IMR-90 (cell line): Measurements from ENCODE around the gene CORO1C. TPM values are rescaled to one million over a fixed set of nuclear protein-coding genes. Genes with fewer than 3 reads are reported as not detected.

Experiments
- ATAC-seq: fragments of 200-7000 bp; cut with Tn5 transposase; 2 replicates; pipeline ENCODE4 v1.9.1; 2020; ENCODE audit warnings: low read depth, mild to moderate bottlenecking, moderate library complexity
- BruUV-seq: library from RNA; stranded (reverse); fragments of 400-500 nt; replicated peaks from 2 replicates; lab custom pipeline; 2021; lab: Mats Ljungman, UMichigan
- CTCF ChIA-PET: fragments of 300-600 bp; formaldehyde crosslinking; extraction: SDS; loops from one replicate; lab custom pipeline; 2021; ENCODE audit warnings: antibody characterized with exemption; lab: Yijun Ruan, JAX
- POLR2A ChIA-PET: fragments of 300-600 bp; sonication (Branson Sonifier 250); formaldehyde crosslinking; loops from one replicate; lab custom pipeline; 2022; ENCODE audit warnings: antibody characterized with exemption; ENCODE audit not compliant: unreplicated experiment; lab: Charles Lee
- DNase-seq: peaks from one replicate; pipeline ENCODE4 v3.0.0; 2013
- H2AFZ ChIP-seq: replicated peaks from 2 replicates; pipeline ENCODE3; 2013; ENCODE audit warnings: low read length, mild to moderate bottlenecking; ENCODE audit not compliant: poor library complexity
- H2AK5ac ChIP-seq: 2 replicates; pipeline ENCODE4 v1.6.1; 2013; ENCODE audit warnings: low read depth, low read length, inconsistent platforms
- H2AK9ac ChIP-seq: replicated peaks from 2 replicates; pipeline ENCODE3; 2013; ENCODE audit warnings: mild to moderate bottlenecking, low read depth, low read length, moderate library complexity; ENCODE audit not compliant: poor library complexity
- H2BK120ac ChIP-seq: 2 replicates; pipeline ENCODE4 v1.6.1; 2013; ENCODE audit warnings: low read depth, low read length, inconsistent platforms
- H2BK15ac ChIP-seq: 3 replicates; pipeline ENCODE4 v1.6.1; 2013; ENCODE audit warnings: low read depth, low read length, inconsistent platforms
- H2BK20ac ChIP-seq: 2 replicates; pipeline ENCODE4 v1.6.1; 2013; ENCODE audit warnings: low read depth, mild to moderate bottlenecking, inconsistent platforms, low read length, moderate library complexity
- H2BK5ac ChIP-seq: 2 replicates; pipeline ENCODE4 v1.6.1; 2013; ENCODE audit warnings: mild to moderate bottlenecking, low read depth, low read length, inconsistent platforms; ENCODE audit not compliant: poor library complexity, severe bottlenecking
- H3K14ac ChIP-seq: replicated peaks from 2 replicates; pipeline ENCODE4 v1.6.1; 2013; ENCODE audit warnings: low read depth, low read length, inconsistent platforms
- H3K18ac ChIP-seq: 2 replicates; pipeline ENCODE4 v1.6.1; 2013; ENCODE audit warnings: low read depth, low read length, control low read depth
- H3K23ac ChIP-seq: 2 replicates; pipeline ENCODE4 v1.6.1; 2013; ENCODE audit warnings: low read depth, low read length, inconsistent platforms
- H3K27ac ChIP-seq: 2 replicates; pipeline ENCODE4 v1.5.1; 2013; ENCODE audit warnings: mild to moderate bottlenecking, control low read depth, low read length; ENCODE audit not compliant: insufficient read depth
- H3K27me3 ChIP-seq: 2 replicates; pipeline ENCODE4 v1.6.1; 2013; ENCODE audit warnings: low read length; ENCODE audit not compliant: control insufficient read depth, insufficient read depth
- H3K36me3 ChIP-seq: 2 replicates; pipeline ENCODE4 v1.6.1; 2013; ENCODE audit warnings: low read length, mixed read lengths; ENCODE audit not compliant: control insufficient read depth, insufficient read depth
- H3K4ac ChIP-seq: 2 replicates; pipeline ENCODE4 v1.6.1; 2013; ENCODE audit warnings: low read depth, low read length, inconsistent platforms
- H3K4me1 ChIP-seq: 2 replicates; pipeline ENCODE4 v1.6.1; 2013; ENCODE audit warnings: low read length, mixed read lengths; ENCODE audit not compliant: control insufficient read depth, insufficient read depth
- H3K4me2 ChIP-seq: 2 replicates; pipeline ENCODE4 v1.6.1; 2013; ENCODE audit warnings: low read depth, mild to moderate bottlenecking, control low read depth, low read length, moderate library complexity
- H3K4me3 ChIP-seq: 2 replicates; pipeline ENCODE4 v1.5.1; 2013; ENCODE audit warnings: low read depth, mild to moderate bottlenecking, control low read depth, low read length, moderate library complexity; ENCODE audit not compliant: insufficient read depth
- H3K56ac ChIP-seq: 2 replicates; pipeline ENCODE4 v1.6.1; 2013; ENCODE audit warnings: low read length, inconsistent platforms; ENCODE audit not compliant: insufficient read depth; ENCODE audit errors: extremely low read depth
- H3K79me1 ChIP-seq, 2 experiments: 2 replicates each; pipeline ENCODE4 v1.6.1; 2013; ENCODE audit warnings: low read length in 2 of 2, inconsistent platforms in 1 of 2, low read depth in 1 of 2
- H3K9ac ChIP-seq: 2 replicates; pipeline ENCODE4 v1.6.1; 2013; ENCODE audit warnings: low read depth, low read length, control low read depth
- H3K9me1 ChIP-seq: 2 replicates; pipeline ENCODE4 v1.6.1; 2013; ENCODE audit warnings: low read length, inconsistent platforms; ENCODE audit not compliant: insufficient read depth
- H3K9me3 ChIP-seq: 2 replicates; pipeline ENCODE4 v1.6.1; 2013; ENCODE audit warnings: low read length; ENCODE audit not compliant: control insufficient read depth, insufficient read depth
- H4K20me1 ChIP-seq: 2 replicates; pipeline ENCODE4 v1.6.1; 2013; ENCODE audit warnings: low read length, inconsistent platforms; ENCODE audit not compliant: insufficient read depth
- H4K5ac ChIP-seq: 2 replicates; pipeline ENCODE4 v1.6.1; 2013; ENCODE audit warnings: mild to moderate bottlenecking, low read depth, low read length, control low read depth
- H4K8ac ChIP-seq, 2 experiments: 2 replicates each; pipeline ENCODE4 v1.6.1; 2013; ENCODE audit warnings: low read depth in 2 of 2, low read length in 2 of 2, control low read depth in 1 of 2, inconsistent platforms in 1 of 2
- H4K91ac ChIP-seq: 2 replicates; pipeline ENCODE4 v1.6.1; 2013; ENCODE audit warnings: low read depth, low read length, inconsistent platforms; ENCODE audit not compliant: insufficient read depth
- BHLHE40 ChIP-seq: fragments of 150-350 bp; IDR thresholded peaks from 2 replicates; pipeline ENCODE4 v1.6.1; 2016; ENCODE audit warnings: mild to moderate bottlenecking, low read depth, low read length
- CEBPB ChIP-seq: IDR thresholded peaks from 2 replicates; pipeline ENCODE4 v1.6.1; 2012; ENCODE audit warnings: low read depth, low read length, improper control_type of control experiment
- CHD1 ChIP-seq: IDR thresholded peaks from 2 replicates; pipeline ENCODE4 v1.6.1; 2012; ENCODE audit warnings: low read depth, low read length, improper control_type of control experiment
- CTCF ChIP-seq: conservative IDR thresholded peaks from 2 replicates; pipeline ENCODE4 v1.5.1; 2012; ENCODE audit warnings: mild to moderate bottlenecking, low read depth, low read length, improper control_type of control experiment
- ELK1 ChIP-seq: fragments of 150-350 bp; IDR thresholded peaks from 2 replicates; pipeline ENCODE4 v1.6.1; 2016; ENCODE audit warnings: low read depth, mild to moderate bottlenecking, low read length, moderate library complexity, borderline replicate concordance
- FOS ChIP-seq: fragments of 150-350 bp; IDR thresholded peaks from 2 replicates; pipeline ENCODE4 v1.6.1; 2016; ENCODE audit warnings: low read depth, low read length
- MAFK ChIP-seq: IDR thresholded peaks from 2 replicates; pipeline ENCODE4 v1.6.1; 2012; ENCODE audit warnings: low read depth, low read length, improper control_type of control experiment
- MAZ ChIP-seq: IDR thresholded peaks from 2 replicates; pipeline ENCODE4 v1.6.1; 2012; ENCODE audit warnings: low read depth, mild to moderate bottlenecking, low read length, improper control_type of control experiment, moderate library complexity, borderline replicate concordance
- MXI1 ChIP-seq: IDR thresholded peaks from 2 replicates; pipeline ENCODE4 v1.6.1; 2012; ENCODE audit warnings: low read depth, mild to moderate bottlenecking, low read length, moderate library complexity, borderline replicate concordance
- NFE2L2 ChIP-seq: fragments of 150-350 bp; IDR thresholded peaks from 2 replicates; pipeline ENCODE4 v1.6.1; 2016; ENCODE audit warnings: low read depth, mild to moderate bottlenecking, low read length
- POLR2A ChIP-seq: IDR thresholded peaks from 2 replicates; pipeline ENCODE4 v1.6.1; 2012; ENCODE audit warnings: mild to moderate bottlenecking, low read depth, low read length
- RAD21 ChIP-seq: IDR thresholded peaks from 2 replicates; pipeline ENCODE4 v1.6.1; 2012; ENCODE audit warnings: low read length, improper control_type of control experiment
- RCOR1 ChIP-seq: IDR thresholded peaks from 2 replicates; pipeline ENCODE4 v1.6.1; 2012; ENCODE audit warnings: mild to moderate bottlenecking, low read length, improper control_type of control experiment; ENCODE audit not compliant: insufficient replicate concordance
- RFX5 ChIP-seq: IDR thresholded peaks from 2 replicates; pipeline ENCODE4 v1.8.0; 2012; ENCODE audit warnings: low read depth, mild to moderate bottlenecking, low read length, moderate library complexity
- SMC3 ChIP-seq: fragments of 150-350 bp; IDR thresholded peaks from 2 replicates; pipeline ENCODE4 v1.6.1; 2016; ENCODE audit warnings: low read depth, mild to moderate bottlenecking, antibody characterized with exemption, low read length, moderate library complexity
- USF2 ChIP-seq: fragments of 150-350 bp; IDR thresholded peaks from 2 replicates; pipeline ENCODE4 v1.6.1; 2017; ENCODE audit warnings: mild to moderate bottlenecking, antibody characterized with exemption, low read length, low read depth
- WGBS, 2 experiments: methylation state at CpG; one replicate each; pipeline versions ENCODE4 v1.1.5 to v1.1.7; 2013; ENCODE audit warnings: missing lambda C conversion rate in 2 of 2; ENCODE audit not compliant: insufficient read length in 1 of 2; ENCODE audit errors: extremely low coverage in 2 of 2; 5-methylcytosine and 5-hydroxymethylcytosine counted together
- dilution Hi-C: fragments of 300-500 bp; cut with HindIII; formaldehyde crosslinking; loops from one replicate; pipeline ENCODE4 v1.14.3; 2018; ENCODE audit warnings: low sequenced_read_pairs; ENCODE audit not compliant: unreplicated experiment
- in situ Hi-C: fragments of 300-500 bp; cut with MboI; formaldehyde crosslinking; loops from 3 replicates; pipeline ENCODE4 v1.14.3; 2019; ENCODE audit warnings: low sequenced_read_pairs, inconsistent platforms, mixed read lengths
- intact Hi-C: fragments of 100-400 bp; cut with micrococcal nuclease; formaldehyde crosslinking; loops from 2 replicates; pipeline ENCODE4 v1.10.0; 2022
- polyA plus RNA-seq, 3 experiments: library from polyadenylated mRNA; depleted of rRNA; stranded (reverse); fragments of >200 nt; gene quantifications; 2 replicates each; pipeline ENCODE4 v1.2.3, GENCODE V29; 2012; ENCODE audit warnings: low replicate concordance in 1 of 3
- total RNA-seq: library from RNA; depleted of rRNA; stranded (reverse); fragments of >200 nt; gene quantifications from 2 replicates; pipeline ENCODE4 v1.2.3, GENCODE V29; 2012

Gene CORO1C
- total and polyA plus RNA-seq, 2 of the 4 experiments (the other 2 are of a cell fraction): 675 to 1,100 TPM

GRCh38 chr12:108753976-108754375, 22.7 kb upstream of the CORO1C start:
- ATAC-seq (no peak), DNase-seq (no peak)
- no peaks in the 10 kb centered on the region for H3K9me3 ChIP-seq
- intact Hi-C loops: no loop called here
- no peak overlapping the region for H3K4ac ChIP-seq
- H3K4me1 ChIP-seq: peaks cover 2% of the 10 kb centered on the region; the same call in 1 of the 2 replicates
- H2BK120ac ChIP-seq: no peak overlapping the region
- no TSS peak for BruUV-seq
- in situ Hi-C loops: no loop called here
- H3K23ac ChIP-seq: no peak overlapping the region
- no CpG with 5 or more reads among the region's 6 CpGs for WGBS, 2 experiments
- H3K9ac ChIP-seq: no peak overlapping the region
- H3K4me3 ChIP-seq: no peak overlapping the region
- no peak overlapping the region for H3K18ac ChIP-seq
- H4K20me1 ChIP-seq: no peaks in the 10 kb centered on the region
- H3K79me1 ChIP-seq: no peaks in the 10 kb centered on the region
- dilution Hi-C loops: no loop called here
- H2BK15ac ChIP-seq: no peak overlapping the region
- H3K27ac ChIP-seq: no peak overlapping the region
- H2BK5ac ChIP-seq: no peak overlapping the region
- no peak overlapping the region for H2AK9ac ChIP-seq
- ChIA-PET CTCF (interaction anchor here (0.5 kb wide), 1 partner anchor 11 kb away, joined by 3 read pairs; no protein-coding TSS in a partner anchor), POLR2A (no interaction called here)
- no peaks in the 10 kb centered on the region for H3K27me3 ChIP-seq
- no peaks in the 10 kb centered on the region for H3K9me1 ChIP-seq
- H3K14ac ChIP-seq: no peak overlapping the region
- no peak overlapping the region for H4K5ac ChIP-seq
- no peak overlapping the region for H2AFZ ChIP-seq
- no peak overlapping the region for H4K91ac ChIP-seq
- H3K4me2 ChIP-seq: no peak overlapping the region
- TF ChIP-seq MAZ (no peak), RFX5 (no peak), RCOR1 (no peak), FOS (no peak), USF2 (no peak), RAD21 (no peak), MAFK (no peak), SMC3 (no peak), CHD1 (no peak), MXI1 (no peak), BHLHE40 (no peak), CEBPB (no peak), NFE2L2 (no peak), CTCF (no peak), ELK1 (no peak), POLR2A (no peak)
- H2AK5ac ChIP-seq: no peak overlapping the region
- no peak overlapping the region for H4K8ac ChIP-seq
- H3K56ac ChIP-seq: no peak overlapping the region
- H2BK20ac ChIP-seq: no peak overlapping the region
- H3K36me3 ChIP-seq: no peaks in the 10 kb centered on the region
